HepG2 (cell line): Measurements from ENCODE around the gene TSNAX. TPM values are rescaled to one million over a fixed set of nuclear protein-coding genes. Genes with fewer than 3 reads are reported as not detected.

Experiments
- ATAC-seq: fragments of 200-7000 bp; cut with Tn5 transposase; 3 replicates; pipeline ENCODE4 v1.9.1; 2020; ENCODE audit warnings: mild to moderate bottlenecking, moderate library complexity
- Bru-seq: library from RNA; stranded (reverse); fragments of 400-500 nt; gene quantifications from one replicate; lab custom pipeline; 2021; lab: Mats Ljungman, UMichigan
- BruChase-seq, 2 experiments: library from RNA; stranded (reverse); fragments of 400-500 nt; gene quantifications; one replicate each; lab custom pipeline; 2021; lab: Mats Ljungman, UMichigan
- BruUV-seq: library from RNA; stranded (reverse); fragments of 400-500 nt; replicated peaks from 2 replicates; lab custom pipeline; 2021; lab: Mats Ljungman, UMichigan
- CTCF ChIA-PET: fragments of 300-600 bp; formaldehyde crosslinking; extraction: SDS; loops from one replicate; lab custom pipeline; 2021; ENCODE audit warnings: low total read pairs, inconsistent platforms, low intra/inter-chr PET ratio; lab: Yijun Ruan, JAX
- POLR2A ChIA-PET: fragments of 350-600 bp; sonication (Branson Sonifier 250); formaldehyde crosslinking; loops from one replicate; lab custom pipeline; 2020; ENCODE audit warnings: antibody characterized with exemption, inconsistent platforms; lab: Yijun Ruan, JAX
- DNase-seq: peaks from one replicate; pipeline ENCODE4 v3.0.0-alpha.2; 2015; ENCODE audit warnings: low spot score
- FAIRE-seq: peaks from 3 replicates; lab custom pipeline; 2011; peaks lifted over from hg19 to GRCh38; lab: Jason Lieb, UNC
- H2AFZ ChIP-seq: one replicate; pipeline ENCODE4 v1.6.1; 2011; ENCODE audit warnings: low read length, inconsistent platforms
- H3K27ac ChIP-seq: fragments of 300-600 bp; 3 replicates; pipeline ENCODE4 v1.8.0; 2011; ENCODE audit warnings: mixed run types, mild to moderate bottlenecking, mixed read lengths, low read length, inconsistent platforms; ENCODE audit not compliant: insufficient read depth; ENCODE audit errors: extremely low read length
- H3K27me3 ChIP-seq, 2 experiments: fragments of 200-600 bp in 1 of 2; 2 replicates in 1 of 2; 3 replicates in 1 of 2; pipeline versions ENCODE4 v1.6.0 to v1.8.0; 2011; ENCODE audit warnings: low read length in 2 of 2, mild to moderate bottlenecking in 2 of 2, moderate library complexity in 2 of 2, inconsistent platforms in 1 of 2; ENCODE audit not compliant: insufficient read depth in 2 of 2, control insufficient read depth in 1 of 2
- H3K36me3 ChIP-seq, 2 experiments: fragments of 200-600 bp in 1 of 2; replicated peaks in 1 of 2; 2 replicates in 1 of 2; 3 replicates in 1 of 2; pipeline versions ENCODE4 v1.5.1 to v1.8.0; 2011; ENCODE audit warnings: low read length in 2 of 2, inconsistent platforms in 1 of 2; ENCODE audit not compliant: insufficient read depth in 2 of 2, control insufficient read depth in 1 of 2
- H3K4me1 ChIP-seq: 2 replicates; pipeline ENCODE4 v1.5.1; 2012; ENCODE audit warnings: low read length, inconsistent platforms; ENCODE audit not compliant: insufficient read depth
- H3K4me2 ChIP-seq: 2 replicates; pipeline ENCODE4 v1.6.0; 2011; ENCODE audit warnings: low read depth, low read length, inconsistent platforms
- H3K4me3 ChIP-seq, 3 experiments: fragments of 200-600 bp in 1 of 3; sonication (generic), shearing (Covaris generic) in 1 of 3; replicated peaks in 1 of 3; 2 replicates each; pipeline ENCODE4 v1.5.1; 2011 to 2016; ENCODE audit warnings: low read length in 3 of 3, inconsistent platforms in 2 of 3, low read depth in 2 of 3, mild to moderate bottlenecking in 2 of 3, control low read depth in 1 of 3, mixed read lengths in 1 of 3; ENCODE audit not compliant: insufficient read depth in 1 of 3
- H3K79me2 ChIP-seq: one replicate; pipeline ENCODE4 v1.6.1; 2011; ENCODE audit warnings: low read length, inconsistent platforms; ENCODE audit not compliant: insufficient read depth
- H3K9ac ChIP-seq: 2 replicates; pipeline ENCODE4 v1.6.0; 2011; ENCODE audit warnings: mild to moderate bottlenecking, low read depth, low read length, inconsistent platforms; ENCODE audit not compliant: insufficient read depth
- H3K9me3 ChIP-seq: 2 replicates; pipeline ENCODE4 v1.5.1; 2012; ENCODE audit warnings: mild to moderate bottlenecking, low read length
- H4K20me1 ChIP-seq: 2 replicates; pipeline ENCODE4 v1.6.0; 2011; ENCODE audit warnings: inconsistent platforms, mild to moderate bottlenecking, low read length, moderate library complexity; ENCODE audit not compliant: insufficient read depth
- AKAP8 ChIP-seq: sonication (generic); formaldehyde crosslinking; IDR thresholded peaks from 2 replicates; pipeline ENCODE4 v1.5.1; 2020; ENCODE audit warnings: mild to moderate bottlenecking, missing genetic modification reagents
- IKZF5 ChIP-seq: IDR thresholded peaks from 2 replicates; pipeline ENCODE4 v1.6.1; 2018; ENCODE audit warnings: missing genetic modification reagents, mild to moderate bottlenecking, missing compliant biosample characterization
- MTA1 ChIP-seq: sonication (generic); formaldehyde crosslinking; IDR thresholded peaks from 2 replicates; pipeline ENCODE4 v1.4.0; 2020; ENCODE audit warnings: missing genetic modification reagents, mild to moderate bottlenecking, borderline replicate concordance
- WIZ ChIP-seq: sonication (generic); formaldehyde crosslinking; IDR thresholded peaks from 2 replicates; pipeline ENCODE4 v1.5.1; 2020; ENCODE audit warnings: mild to moderate bottlenecking, missing genetic modification reagents
- ZNF501 ChIP-seq: sonication (generic); formaldehyde crosslinking; IDR thresholded peaks from 2 replicates; pipeline ENCODE4 v1.5.1; 2020; ENCODE audit warnings: mild to moderate bottlenecking, moderate library complexity, missing genetic modification reagents
- WGBS: methylation state at CpG from one replicate; pipeline ENCODE4 v1.1.6; 2017; ENCODE audit warnings: low lambda C conversion rate; 5-methylcytosine and 5-hydroxymethylcytosine counted together
- in situ Hi-C: cut with HindIII; loops from 2 replicates; pipeline ENCODE4 v1.10.0; 2017; ENCODE audit warnings: low pct_unique_long_range_greater_than_20kb; ENCODE audit not compliant: extremely low pct_ligation_motif_present
- intact Hi-C: fragments of 100-400 bp; cut with micrococcal nuclease; formaldehyde crosslinking; loops from one replicate; pipeline ENCODE4 v1.10.0; 2022; ENCODE audit not compliant: unreplicated experiment
- long read RNA-seq, 2 experiments: library from RNA in 1 of 2; library from polyadenylated mRNA in 1 of 2; stranded (forward) in 1 of 2; unstranded in 1 of 2; transcript quantifications; one replicate each; pipeline ENCODE4 v2.0.0, GENCODE V29; 2019 to 2022
- polyA minus RNA-seq, 3 experiments: library from RNA; depleted of rRNA, polyadenylated mRNA; stranded (reverse); fragments of >200 nt; gene quantifications; 2 replicates each; pipeline ENCODE4 v1.2.3, GENCODE V29; 2011; ENCODE audit warnings: low replicate concordance in 1 of 3
- polyA plus RNA-seq, 8 experiments: library from polyadenylated mRNA; depleted of rRNA in 3 of 8; stranded (reverse) in 7 of 8; unstranded in 1 of 8; fragments of >200 nt; fragmentation: Illumina TruSeq in 4 of 8; extraction: Trizol in 4 of 8; gene quantifications; 2 replicates each; pipeline versions ENCODE4 v1.2.1 to v1.2.3, GENCODE V29; 2011 to 2016; ENCODE audit warnings: low read depth in 4 of 8, missing spikeins in 1 of 8, mixed read lengths in 1 of 8; ENCODE audit not compliant: insufficient read depth in 1 of 8
- total RNA-seq, 5 experiments: library from RNA; depleted of rRNA; stranded (reverse); fragments of >200 nt; fragmentation: Illumina TruSeq; extraction: Trizol; gene quantifications; 2 replicates each; pipeline ENCODE4 v1.2.3, GENCODE V29; 2016; ENCODE audit warnings: low read depth in 1 of 5
- TF ChIP-seq, protein P1 (sequence below): sonication (generic); formaldehyde crosslinking; conservative IDR thresholded peaks from 2 replicates; pipeline ENCODE4 v1.8.0; 2022; ENCODE audit warnings: missing genetic modification reagents

Gene TSNAX, protein sequence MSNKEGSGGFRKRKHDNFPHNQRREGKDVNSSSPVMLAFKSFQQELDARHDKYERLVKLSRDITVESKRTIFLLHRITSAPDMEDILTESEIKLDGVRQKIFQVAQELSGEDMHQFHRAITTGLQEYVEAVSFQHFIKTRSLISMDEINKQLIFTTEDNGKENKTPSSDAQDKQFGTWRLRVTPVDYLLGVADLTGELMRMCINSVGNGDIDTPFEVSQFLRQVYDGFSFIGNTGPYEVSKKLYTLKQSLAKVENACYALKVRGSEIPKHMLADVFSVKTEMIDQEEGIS
- total RNA-seq (2016; rRNA removed; fragmentation: Illumina TruSeq; extraction: Trizol) (46.2 and 69.1 TPM in 2 replicates), polyA plus RNA-seq (2011; rRNA removed) (13.2 and 13.7 TPM in 2 replicates), polyA minus RNA-seq (2011; rRNA and poly(A)+ RNA removed; ENCODE audit: low replicate concordance) (19.9 and 39.5 TPM in 2 replicates), Bru-seq, nascent RNA (percentile 94 among the genes with signal in this experiment), BruChase-seq, experiment 1, labeled RNA remaining after a 6-hour chase (percentile 97 among the genes with signal in this experiment), BruChase-seq, experiment 2, labeled RNA remaining after a 2-hour chase (percentile 96 among the genes with signal in this experiment)
- 2.2 and 3.2 TPM in 2 replicates for total RNA-seq (2016; cell fraction: cytosol; rRNA removed; fragmentation: Illumina TruSeq; extraction: Trizol; ENCODE audit: low read depth)
- 44.6 and 70.5 TPM in 2 replicates for total RNA-seq (2016; cell fraction: insoluble cytoplasmic fraction; rRNA removed; fragmentation: Illumina TruSeq; extraction: Trizol)
- total RNA-seq (2016; cell fraction: membrane; rRNA removed; fragmentation: Illumina TruSeq; extraction: Trizol), result 8.1 and 9.0 TPM in 2 replicates
- 22.7 and 27.8 TPM in 2 replicates for total RNA-seq (2016; cell fraction: nucleus; rRNA removed; fragmentation: Illumina TruSeq; extraction: Trizol)
- polyA plus RNA-seq (2011; cell fraction: cytosol; rRNA removed), result 6.7 and 10.9 TPM in 2 replicates
- 3.5 and 5.3 TPM in 2 replicates for polyA plus RNA-seq (2011; cell fraction: nucleus; rRNA removed)
- 18.7 and 26.6 TPM in 2 replicates for polyA plus RNA-seq (2012)
- 1.1 and 1.2 TPM in 2 replicates for polyA plus RNA-seq (2016; cell fraction: cytosol; fragmentation: Illumina TruSeq; extraction: Trizol; ENCODE audit: low read depth)
- polyA plus RNA-seq (2016; cell fraction: insoluble cytoplasmic fraction; fragmentation: Illumina TruSeq; extraction: Trizol; ENCODE audit: low read depth), result 48.3 and 54.6 TPM in 2 replicates
- 4.1 and 4.7 TPM in 2 replicates for polyA plus RNA-seq (2016; cell fraction: membrane; fragmentation: Illumina TruSeq; extraction: Trizol; ENCODE audit: low read depth)
- polyA plus RNA-seq (2016; cell fraction: nucleus; fragmentation: Illumina TruSeq; extraction: Trizol; ENCODE audit: insufficient read depth, low read depth), result 19.9 TPM in 2 replicates
- 12.7 and 14.0 TPM in 2 replicates for polyA minus RNA-seq (2011; cell fraction: cytosol; rRNA and poly(A)+ RNA removed)
- 19.2 and 20.3 TPM in 2 replicates for polyA minus RNA-seq (2011; cell fraction: nucleus; rRNA and poly(A)+ RNA removed)
- long read RNA-seq, experiment 1, transcript TSNAX-201 (6 exons, 2,650 nt), result major isoform, 41 of 52 reads
- long read RNA-seq, experiment 1, partial matches to known transcripts, result 7 of 52 reads
- long read RNA-seq, experiment 1, other reads (novel, unspliced or antisense), result 4 of 52 reads
- long read RNA-seq, experiment 2, partial matches to known transcripts, result 4 of 9 reads
- long read RNA-seq, experiment 2, other reads (novel, unspliced or antisense), result 3 of 9 reads

DNA sequence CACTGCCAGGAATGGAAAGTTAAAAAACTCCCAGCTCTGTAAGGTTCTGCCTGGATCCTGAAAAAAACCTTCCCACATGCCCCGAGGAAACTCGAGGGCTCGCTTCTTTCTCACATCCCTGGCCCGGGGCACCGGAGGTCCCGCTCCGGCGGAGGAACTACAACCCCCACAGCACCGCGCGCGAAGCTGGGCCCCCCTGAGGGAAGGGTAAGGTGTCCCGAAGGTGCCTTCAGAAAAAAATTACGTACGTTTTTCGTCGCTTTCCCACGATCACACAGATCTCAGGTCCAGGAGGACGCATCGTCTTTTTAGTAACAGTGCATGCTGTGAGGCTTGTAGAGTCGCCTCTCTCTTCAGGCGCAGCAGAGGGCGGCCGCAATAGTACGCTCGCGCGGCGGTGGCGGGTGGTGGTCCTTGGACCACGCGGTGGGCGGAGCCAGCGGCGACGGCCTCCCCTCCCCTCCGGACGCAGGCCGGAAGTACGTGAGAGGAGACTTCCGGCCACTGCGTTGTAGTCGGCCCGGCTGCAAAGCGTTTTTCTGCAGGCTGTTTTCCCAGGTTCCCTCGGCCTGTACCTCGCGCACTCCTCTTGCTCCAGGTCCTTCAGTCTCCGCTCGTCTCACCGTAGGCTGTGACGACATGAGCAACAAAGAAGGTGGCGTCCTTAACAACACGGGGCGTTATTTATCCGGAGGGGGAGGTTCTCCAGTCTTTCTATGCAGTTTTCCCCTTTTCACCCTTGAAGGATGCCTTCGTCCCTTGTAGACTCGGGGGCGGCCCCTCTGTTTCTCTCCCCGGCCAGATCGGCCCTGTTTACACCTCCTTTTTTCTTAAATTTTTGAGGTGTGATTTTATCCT, at the start of gene TSNAX:
Gene TSNAX, plus strand, starts transcription at position 498 of the 858 bp plus-strand sequence. Its CDS starts 142 bp downstream, at position 640.
- no peaks in the 10 kb centered on the region for H3K9me3 ChIP-seq
- peaks cover 31% of the 10 kb centered on the region for H3K79me2 ChIP-seq
- WGBS, result 1% methylated on average over 48 of the region's 61 CpGs
- H4K20me1 ChIP-seq, result 0 out of 2 replicates have a peak, but pooled peaks cover 2% of the 10 kb centered on the region
- intact Hi-C loops, result loop anchor here (1.0 to 2.0 kb wide), 3 partner anchors 22 to 192 kb away; no protein-coding TSS in a partner anchor
- peak within 1 kb of the TSS; percentile 93 for H3K9ac ChIP-seq
- CTCF ChIA-PET, result no interaction called here
- in situ Hi-C loops, result no loop called here
- POLR2A ChIA-PET, result interaction anchor here (0.6 to 1.3 kb wide), 7 partner anchors 9 to 190 kb away, joined by 3 to 11 read pairs (median 3); partner anchors contain the start of genes EXOC8 and SPRTN
- peak; percentile 78 for FAIRE-seq
- H3K4me2 ChIP-seq, result peak within 1 kb of the TSS; percentile 93
- peaks cover 4 to 7% of the 10 kb centered on the region in 2 experiments; a peak in 3 of 5 replicates for H3K36me3 ChIP-seq
- ATAC-seq, result peak; percentile 97
- peak within 1 kb of the TSS; percentile 95 for H3K27ac ChIP-seq
- peak within 1 kb of the TSS; percentile 66 for H2AFZ ChIP-seq
- DNase-seq, result peak; percentile 88
- peak within 1 kb of the TSS; percentile 75 to 86 (median 82) for H3K4me3 ChIP-seq
- peaks cover 46% of the 10 kb centered on the region for H3K4me1 ChIP-seq
- BruUV-seq, result no TSS peak
- H3K27me3 ChIP-seq, result no peaks in the 10 kb centered on the region; a peak in 1 of 5 replicates
- TF ChIP-seq AKAP8 (CRISPR knock-in tag) (0 out of 2 replicates have a peak, but pooled peaks have one; percentile 62), IKZF5 (CRISPR knock-in tag) (peak; percentile 54; the same call in 1 of the 2 replicates), ZNF501 (CRISPR knock-in tag) (peak; percentile 91), MTA1 (CRISPR knock-in tag) (peak; percentile 66; the same call in 1 of the 2 replicates), WIZ (CRISPR knock-in tag) (0 out of 2 replicates have a peak, but pooled peaks have one; percentile 83)
- TF ChIP-seq, protein P1, sequence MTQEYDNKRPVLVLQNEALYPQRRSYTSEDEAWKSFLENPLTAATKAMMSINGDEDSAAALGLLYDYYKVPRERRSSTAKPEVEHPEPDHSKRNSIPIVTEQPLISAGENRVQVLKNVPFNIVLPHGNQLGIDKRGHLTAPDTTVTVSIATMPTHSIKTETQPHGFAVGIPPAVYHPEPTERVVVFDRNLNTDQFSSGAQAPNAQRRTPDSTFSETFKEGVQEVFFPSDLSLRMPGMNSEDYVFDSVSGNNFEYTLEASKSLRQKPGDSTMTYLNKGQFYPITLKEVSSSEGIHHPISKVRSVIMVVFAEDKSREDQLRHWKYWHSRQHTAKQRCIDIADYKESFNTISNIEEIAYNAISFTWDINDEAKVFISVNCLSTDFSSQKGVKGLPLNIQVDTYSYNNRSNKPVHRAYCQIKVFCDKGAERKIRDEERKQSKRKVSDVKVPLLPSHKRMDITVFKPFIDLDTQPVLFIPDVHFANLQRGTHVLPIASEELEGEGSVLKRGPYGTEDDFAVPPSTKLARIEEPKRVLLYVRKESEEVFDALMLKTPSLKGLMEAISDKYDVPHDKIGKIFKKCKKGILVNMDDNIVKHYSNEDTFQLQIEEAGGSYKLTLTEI (CRISPR knock-in tag), result no peak
